ENCODE measurements around the gene ENAH. TPM values are rescaled to one million over a fixed set of nuclear protein-coding genes. Genes with fewer than 3 reads are reported as not detected.

The ENAH gene
- total and polyA plus RNA-seq, 9 of the 15 experiments (the other 6 are each of a cell fraction or from before 2014, with no cell fraction given), result 0.03 to 1.2 (median 0.15) TPM

DNA sequence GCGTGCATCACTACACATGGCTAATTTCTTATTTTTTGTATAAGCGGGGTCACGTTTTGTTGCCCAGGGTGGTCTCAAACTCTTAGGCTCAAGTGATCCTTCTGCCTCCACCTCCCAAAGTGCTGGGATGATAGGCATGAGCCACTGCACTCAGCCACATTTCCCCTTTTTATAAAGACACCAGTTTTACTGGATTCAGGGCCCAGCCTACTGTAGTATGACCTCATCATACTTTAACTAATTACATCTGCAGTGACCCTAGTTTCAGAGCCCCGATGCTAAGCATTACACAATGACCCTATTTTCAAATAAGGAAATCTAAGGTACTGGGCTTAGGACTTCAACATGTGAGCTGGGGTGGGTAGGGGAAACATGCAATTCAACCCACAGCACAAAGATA is 31.8 kb upstream of the ENAH start:
- FAIRE-seq, result no peak

DNA sequence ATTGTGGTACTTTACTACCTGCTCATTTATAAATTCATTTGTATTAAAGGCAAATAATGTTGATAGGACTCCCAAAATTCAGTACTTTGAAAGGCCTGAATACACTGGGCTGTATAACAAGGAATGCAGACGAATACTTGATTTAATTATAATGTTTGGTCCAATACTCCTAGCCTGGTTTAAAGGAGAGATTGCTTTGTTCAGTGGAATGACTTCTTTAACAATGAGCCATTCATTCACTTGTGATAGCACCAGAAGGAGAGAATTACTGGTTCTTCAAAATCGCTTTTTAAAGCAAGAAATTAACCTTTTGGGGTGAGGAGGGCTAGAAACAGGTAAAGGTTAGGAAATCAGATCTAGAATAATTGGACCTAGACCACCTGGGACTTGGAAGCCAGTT is 28.3 kb upstream of the ENAH start:
- ATAC-seq, result no peak
- Histone ChIP-seq H3K9me3 (replicated peaks; ENCODE audit: control insufficient read depth, insufficient read depth, low read depth, low read length) (no peaks in the 10 kb centered on the region), H3K4me1 (replicated peaks in 1 of 2; ENCODE audit: control insufficient read depth in 2 of 2, insufficient read depth in 2 of 2, low read length in 2 of 2) (peaks cover 0 to 4% of the 10 kb centered on the region in 2 experiments; a peak in 1 of 5 replicates), H3K4me2 (ENCODE audit: insufficient read depth, low read length) (no peak overlapping the region), H3K27ac (ENCODE audit: extremely low read depth, low read depth, low read length) (no peak overlapping the region), H3K9me1 (ENCODE audit: control insufficient read depth, insufficient read depth, low read length) (no peaks in the 10 kb centered on the region), H3K36me3 (ENCODE audit: control insufficient read depth, insufficient read depth, low read length) (no peaks in the 10 kb centered on the region), H3K9ac (ENCODE audit: insufficient read depth in 1 of 2, low read depth in 2 of 2, low read length in 2 of 2) (no peak overlapping the region), H3K79me2 (ENCODE audit: control insufficient read depth, insufficient read depth, low read length) (no peaks in the 10 kb centered on the region), H3K4me3 (no peak overlapping the region), H3K27me3 (ENCODE audit: control insufficient read depth in 2 of 2, insufficient read depth in 2 of 2, low read length in 2 of 2) (peaks cover 56 to 59% of the 10 kb centered on the region in 2 experiments), H4K20me1 (replicated peaks; ENCODE audit: control insufficient read depth, insufficient read depth, low read length) (no peaks in the 10 kb centered on the region), H2AFZ (ENCODE audit: low read depth, low read length) (no peak overlapping the region)
- intact Hi-C loops (cut with micrococcal nuclease), result no loop called here
- 0% methylated on average over 2 of the region's 2 CpGs for WGBS (ENCODE audit: insufficient coverage, low coverage, missing lambda C conversion rate)
- BruUV-seq (replicated peaks), result no TSS peak
- FAIRE-seq, result no peak
- in situ Hi-C loops (cut with MboI), result no loop called here
- TF ChIP-seq TBP (optimal IDR thresholded peaks at IDR 0.05; ENCODE audit: low read depth, low read length) (no peak), NFE2L1 (tag; IDR thresholded peaks at IDR 0.05; ENCODE audit: borderline replicate concordance, low read depth) (no peak), RBM17 (IDR thresholded peaks at IDR 0.05; ENCODE audit: borderline replicate concordance, low read depth, low read length) (no peak), CBX8 (IDR thresholded peaks at IDR 0.05; ENCODE audit: borderline replicate concordance, extremely low read depth, low read depth, low read length, poor library complexity, severe bottlenecking) (peak; percentile 74), HDAC2 (IDR thresholded peaks at IDR 0.05) (no peak), RFX7 (CRISPR knock-in tag; IDR thresholded peaks at IDR 0.05) (no peak)
- DNase-seq (ENCODE audit: extremely low read depth in 1 of 4, low spot score in 3 of 4), result no peak
- ChIA-PET CTCF (ENCODE audit: low intra/inter-chr PET ratio) (no interaction called here), POLR2A (interaction anchor here (0.6 kb wide), 1 partner anchor 49 kb away, joined by 3 read pairs; no protein-coding TSS in a partner anchor)

More for the DNA sequence above, 31.8 kb upstream of the ENAH start:
- in situ Hi-C loops (cut with MboI) (no loop called here), intact Hi-C loops (cut with micrococcal nuclease) (no loop called here)
- Histone ChIP-seq H4K20me1 (replicated peaks; ENCODE audit: control insufficient read depth, insufficient read depth, low read length) (no peaks in the 10 kb centered on the region), H3K27me3 (ENCODE audit: control insufficient read depth in 2 of 2, insufficient read depth in 2 of 2, low read length in 2 of 2) (peaks cover 47 to 50% of the 10 kb centered on the region in 2 experiments), H3K4me1 (replicated peaks in 1 of 2; ENCODE audit: control insufficient read depth in 2 of 2, insufficient read depth in 2 of 2, low read length in 2 of 2) (no peaks in the 10 kb centered on the region), H3K27ac (ENCODE audit: extremely low read depth, low read depth, low read length) (no peak overlapping the region), H3K36me3 (ENCODE audit: control insufficient read depth, insufficient read depth, low read length) (no peaks in the 10 kb centered on the region), H3K4me3 (no peak overlapping the region), H3K79me2 (ENCODE audit: control insufficient read depth, insufficient read depth, low read length) (no peaks in the 10 kb centered on the region), H3K9ac (ENCODE audit: insufficient read depth in 1 of 2, low read depth in 2 of 2, low read length in 2 of 2) (no peak overlapping the region), H3K9me3 (replicated peaks; ENCODE audit: control insufficient read depth, insufficient read depth, low read depth, low read length) (no peaks in the 10 kb centered on the region), H3K4me2 (ENCODE audit: insufficient read depth, low read length) (no peak overlapping the region), H3K9me1 (ENCODE audit: control insufficient read depth, insufficient read depth, low read length) (no peaks in the 10 kb centered on the region), H2AFZ (ENCODE audit: low read depth, low read length) (no peak overlapping the region)
- POLR2A ChIA-PET, result interaction anchor here (0.6 to 1.2 kb wide), 2 partner anchors 93 to 316 kb away, joined by 3 to 4 read pairs; partner anchors contain the start of gene SRP9
- WGBS (ENCODE audit: insufficient coverage, low coverage, missing lambda C conversion rate), result 1% methylated on average over 4 of the region's 4 CpGs
- ATAC-seq (no peak), DNase-seq (ENCODE audit: extremely low read depth in 1 of 4, low spot score in 3 of 4) (no peak)
- TF ChIP-seq PTBP1 (IDR thresholded peaks at IDR 0.05; ENCODE audit: low read depth, low read length) (no peak), ARID2 (IDR thresholded peaks at IDR 0.05) (no peak), ZNF717 (CRISPR knock-in tag; IDR thresholded peaks at IDR 0.05) (no peak), ZNF217 (CRISPR knock-in tag; IDR thresholded peaks at IDR 0.05) (no peak), SRF (CRISPR knock-in tag; IDR thresholded peaks at IDR 0.05) (no peak), PHF21A (IDR thresholded peaks at IDR 0.05; ENCODE audit: borderline replicate concordance, low read depth) (no peak)
- BruUV-seq (replicated peaks), result no TSS peak
- CTCF ChIA-PET (ENCODE audit: low intra/inter-chr PET ratio), result no interaction called here
